Neuron (in vitro differentiated cells): Measurements from ENCODE around the gene CCDC86.

Source experiments
- H2AFZ ChIP-seq: one replicate; pipeline ENCODE4 v1.6.1; 2013; ENCODE audit warnings: low read depth, mild to moderate bottlenecking, inconsistent platforms, low read length, moderate library complexity
- H3K27me3 ChIP-seq: one replicate; pipeline ENCODE4 v1.6.1; 2013; ENCODE audit warnings: low read length; ENCODE audit not compliant: insufficient read depth
- H3K36me3 ChIP-seq: one replicate; pipeline ENCODE4 v1.6.1; 2013; ENCODE audit warnings: low read length; ENCODE audit not compliant: insufficient read depth
- H3K4me1 ChIP-seq: one replicate; pipeline ENCODE4 v1.6.1; 2013; ENCODE audit warnings: low read length; ENCODE audit not compliant: insufficient read depth
- H3K4me3 ChIP-seq: 2 replicates; pipeline ENCODE4 v1.5.1; 2013; ENCODE audit warnings: mild to moderate bottlenecking, low read length, moderate library complexity
- H3K9me3 ChIP-seq: one replicate; pipeline ENCODE4 v1.6.1; 2013; ENCODE audit warnings: low read length

The CCDC86 gene

GRCh38 chr11:60852117-60852981 lies 10.4 kb downstream of the CCDC86 start:
- Histone ChIP-seq H2AFZ (no peak overlapping the region), H3K9me3 (no peaks in the 10 kb centered on the region), H3K4me1 (no peaks in the 10 kb centered on the region), H3K27me3 (no peaks in the 10 kb centered on the region), H3K36me3 (peaks cover 25% of the 10 kb centered on the region), H3K4me3 (no peak overlapping the region)

GRCh38 chr11:60852982-60853950 lies 11.4 kb downstream of the CCDC86 start:
- Histone ChIP-seq H3K36me3 (peaks cover 23% of the 10 kb centered on the region), H3K27me3 (no peaks in the 10 kb centered on the region), H3K4me3 (no peak overlapping the region), H3K9me3 (no peaks in the 10 kb centered on the region), H3K4me1 (no peaks in the 10 kb centered on the region), H2AFZ (no peak overlapping the region)

GRCh38 chr11:60854140-60854846 lies 12.4 kb downstream of the CCDC86 start:
- H3K4me3 ChIP-seq, result no peak overlapping the region
- peaks cover 20% of the 10 kb centered on the region for H3K36me3 ChIP-seq
- H2AFZ ChIP-seq, result no peak overlapping the region
- H3K4me1 ChIP-seq, result no peaks in the 10 kb centered on the region
- H3K27me3 ChIP-seq, result no peaks in the 10 kb centered on the region
- no peaks in the 10 kb centered on the region for H3K9me3 ChIP-seq

- no peak overlapping the region for H3K4me3 ChIP-seq
These were observed 13.2 kb downstream of the CCDC86 start for GRCh38 chr11:60854847-60855725.

GRCh38 chr11:60855726-60856633 lies 14.1 kb downstream of the CCDC86 start, which contains the start of gene PTGDR2:
PTGDR2 (minus strand) TSS chr11:60855950; CDS start chr11:60853722, 2,228 bp downstream.
- H3K36me3 ChIP-seq, result peaks cover 8% of the 10 kb centered on the region
- no peaks in the 10 kb centered on the region for H3K9me3 ChIP-seq
- H3K4me1 ChIP-seq, result no peaks in the 10 kb centered on the region
- no peaks in the 10 kb centered on the region for H3K27me3 ChIP-seq
- H2AFZ ChIP-seq, result no peak within 1 kb of the TSS
- no peak within 1 kb of the TSS for H3K4me3 ChIP-seq

More at GRCh38 chr11:60854847-60855725, 13.2 kb downstream of the CCDC86 start:
- Histone ChIP-seq H2AFZ (no peak overlapping the region), H3K9me3 (no peaks in the 10 kb centered on the region), H3K36me3 (peaks cover 17% of the 10 kb centered on the region), H3K27me3 (no peaks in the 10 kb centered on the region), H3K4me1 (no peaks in the 10 kb centered on the region)

GRCh38 chr11:60857378-60858232 lies 15.7 kb downstream of the CCDC86 start:
- Histone ChIP-seq H3K4me3 (no peak overlapping the region), H3K4me1 (no peaks in the 10 kb centered on the region), H3K9me3 (no peaks in the 10 kb centered on the region), H3K36me3 (no peaks in the 10 kb centered on the region), H2AFZ (no peak overlapping the region), H3K27me3 (no peaks in the 10 kb centered on the region)

GRCh38 chr11:60858236-60858635 lies 16.3 kb downstream of the CCDC86 start:
- H3K27me3 ChIP-seq, result no peaks in the 10 kb centered on the region
- no peaks in the 10 kb centered on the region for H3K9me3 ChIP-seq
- H2AFZ ChIP-seq, result no peak overlapping the region
- H3K36me3 ChIP-seq, result no peaks in the 10 kb centered on the region
- H3K4me1 ChIP-seq, result no peaks in the 10 kb centered on the region
- H3K4me3 ChIP-seq, result no peak overlapping the region

- Histone ChIP-seq H3K36me3 (no peaks in the 10 kb centered on the region), H3K9me3 (no peaks in the 10 kb centered on the region), H2AFZ (no peak overlapping the region), H3K27me3 (no peaks in the 10 kb centered on the region), H3K4me3 (no peak overlapping the region), H3K4me1 (no peaks in the 10 kb centered on the region)
These were observed 17.0 kb downstream of the CCDC86 start for GRCh38 chr11:60858731-60859464.

- Histone ChIP-seq H3K4me1 (no peaks in the 10 kb centered on the region), H3K27me3 (no peaks in the 10 kb centered on the region), H2AFZ (no peak overlapping the region), H3K9me3 (no peaks in the 10 kb centered on the region), H3K4me3 (no peak overlapping the region), H3K36me3 (no peaks in the 10 kb centered on the region)
These were observed 17.8 kb downstream of the CCDC86 start for GRCh38 chr11:60859616-60860250.

GRCh38 chr11:60860943-60861342 lies 19.0 kb downstream of the CCDC86 start:
- Histone ChIP-seq H3K9me3 (no peaks in the 10 kb centered on the region), H3K4me1 (no peaks in the 10 kb centered on the region), H3K4me3 (no peak overlapping the region), H3K36me3 (no peaks in the 10 kb centered on the region), H3K27me3 (no peaks in the 10 kb centered on the region), H2AFZ (no peak overlapping the region)
